ENCODE data around the gene CYP26C1.
A peak's percentile ranks its signal among the peaks of the same experiment; 100 is the strongest.

CYP26C1 gene

DNA sequence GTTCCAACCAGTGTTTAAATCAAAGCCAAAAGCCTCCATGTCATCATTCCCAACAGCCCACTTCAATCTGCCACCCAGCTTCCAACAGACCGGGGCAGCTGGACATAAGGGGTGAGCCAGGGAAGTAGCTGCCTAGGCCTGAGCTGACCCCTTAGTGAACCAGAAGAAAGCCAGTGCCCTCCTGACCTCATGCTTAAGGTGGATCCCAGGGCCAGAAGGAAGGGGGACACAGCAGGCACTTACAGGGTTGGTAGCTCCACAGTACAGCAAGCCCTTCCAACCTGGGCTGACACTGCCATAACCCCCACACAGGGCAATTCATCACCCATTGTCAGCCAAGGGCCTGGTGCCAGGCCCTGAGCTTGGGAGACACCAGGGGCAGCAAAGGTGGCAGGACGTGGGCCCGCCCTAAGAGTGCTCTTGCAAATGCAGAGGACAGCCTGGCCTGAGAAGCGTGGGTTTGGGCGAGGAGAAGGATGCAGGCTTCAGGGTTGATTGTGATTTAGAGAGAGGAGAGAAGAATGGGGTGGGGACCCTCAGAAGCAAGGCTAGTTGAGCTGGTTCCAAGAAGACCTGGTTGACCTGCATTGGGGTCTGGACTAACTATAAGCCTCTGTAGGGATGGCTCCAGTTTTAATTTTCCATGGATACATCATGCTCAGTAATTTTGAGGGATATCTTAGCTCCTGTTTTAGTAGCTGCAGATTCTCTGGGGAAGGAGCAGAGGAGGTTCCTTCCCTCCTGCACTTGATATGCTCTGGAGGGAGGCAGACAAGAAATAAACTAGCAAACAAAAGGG lies 10.0 kb downstream of the CYP26C1 start:
- no peak for TF ChIP-seq YY1 (IDR thresholded peaks at IDR 0.05; ENCODE audit: low read depth)
- TF ChIP-seq TAF1 (IDR thresholded peaks at IDR 0.05; ENCODE audit: low read depth): no peak
- no peak for TF ChIP-seq CREB1 (IDR thresholded peaks at IDR 0.05; ENCODE audit: low read depth)
- TF ChIP-seq CEBPB (IDR thresholded peaks at IDR 0.05): no peak
- no peak for TF ChIP-seq NFIC (IDR thresholded peaks at IDR 0.05)
- TF ChIP-seq, protein P1, sequence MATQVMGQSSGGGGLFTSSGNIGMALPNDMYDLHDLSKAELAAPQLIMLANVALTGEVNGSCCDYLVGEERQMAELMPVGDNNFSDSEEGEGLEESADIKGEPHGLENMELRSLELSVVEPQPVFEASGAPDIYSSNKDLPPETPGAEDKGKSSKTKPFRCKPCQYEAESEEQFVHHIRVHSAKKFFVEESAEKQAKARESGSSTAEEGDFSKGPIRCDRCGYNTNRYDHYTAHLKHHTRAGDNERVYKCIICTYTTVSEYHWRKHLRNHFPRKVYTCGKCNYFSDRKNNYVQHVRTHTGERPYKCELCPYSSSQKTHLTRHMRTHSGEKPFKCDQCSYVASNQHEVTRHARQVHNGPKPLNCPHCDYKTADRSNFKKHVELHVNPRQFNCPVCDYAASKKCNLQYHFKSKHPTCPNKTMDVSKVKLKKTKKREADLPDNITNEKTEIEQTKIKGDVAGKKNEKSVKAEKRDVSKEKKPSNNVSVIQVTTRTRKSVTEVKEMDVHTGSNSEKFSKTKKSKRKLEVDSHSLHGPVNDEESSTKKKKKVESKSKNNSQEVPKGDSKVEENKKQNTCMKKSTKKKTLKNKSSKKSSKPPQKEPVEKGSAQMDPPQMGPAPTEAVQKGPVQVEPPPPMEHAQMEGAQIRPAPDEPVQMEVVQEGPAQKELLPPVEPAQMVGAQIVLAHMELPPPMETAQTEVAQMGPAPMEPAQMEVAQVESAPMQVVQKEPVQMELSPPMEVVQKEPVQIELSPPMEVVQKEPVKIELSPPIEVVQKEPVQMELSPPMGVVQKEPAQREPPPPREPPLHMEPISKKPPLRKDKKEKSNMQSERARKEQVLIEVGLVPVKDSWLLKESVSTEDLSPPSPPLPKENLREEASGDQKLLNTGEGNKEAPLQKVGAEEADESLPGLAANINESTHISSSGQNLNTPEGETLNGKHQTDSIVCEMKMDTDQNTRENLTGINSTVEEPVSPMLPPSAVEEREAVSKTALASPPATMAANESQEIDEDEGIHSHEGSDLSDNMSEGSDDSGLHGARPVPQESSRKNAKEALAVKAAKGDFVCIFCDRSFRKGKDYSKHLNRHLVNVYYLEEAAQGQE (IDR thresholded peaks at IDR 0.05; ENCODE audit: low read depth): no peak
- TF ChIP-seq ZBTB7A (IDR thresholded peaks at IDR 0.05; ENCODE audit: low read depth): no peak
- no peak for TF ChIP-seq RAD21 (IDR thresholded peaks at IDR 0.05; ENCODE audit: low read depth)
- TF ChIP-seq, protein P2, sequence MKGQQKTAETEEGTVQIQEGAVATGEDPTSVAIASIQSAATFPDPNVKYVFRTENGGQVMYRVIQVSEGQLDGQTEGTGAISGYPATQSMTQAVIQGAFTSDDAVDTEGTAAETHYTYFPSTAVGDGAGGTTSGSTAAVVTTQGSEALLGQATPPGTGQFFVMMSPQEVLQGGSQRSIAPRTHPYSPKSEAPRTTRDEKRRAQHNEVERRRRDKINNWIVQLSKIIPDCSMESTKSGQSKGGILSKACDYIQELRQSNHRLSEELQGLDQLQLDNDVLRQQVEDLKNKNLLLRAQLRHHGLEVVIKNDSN (IDR thresholded peaks at IDR 0.05): no peak
- TF ChIP-seq TEAD4 (IDR thresholded peaks at IDR 0.05): no peak
- TF ChIP-seq, protein P3, sequence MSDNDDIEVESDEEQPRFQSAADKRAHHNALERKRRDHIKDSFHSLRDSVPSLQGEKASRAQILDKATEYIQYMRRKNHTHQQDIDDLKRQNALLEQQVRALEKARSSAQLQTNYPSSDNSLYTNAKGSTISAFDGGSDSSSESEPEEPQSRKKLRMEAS (IDR thresholded peaks at IDR 0.05): no peak
- no peak for TF ChIP-seq TCF12 (IDR thresholded peaks at IDR 0.05; ENCODE audit: low read depth)

DNA sequence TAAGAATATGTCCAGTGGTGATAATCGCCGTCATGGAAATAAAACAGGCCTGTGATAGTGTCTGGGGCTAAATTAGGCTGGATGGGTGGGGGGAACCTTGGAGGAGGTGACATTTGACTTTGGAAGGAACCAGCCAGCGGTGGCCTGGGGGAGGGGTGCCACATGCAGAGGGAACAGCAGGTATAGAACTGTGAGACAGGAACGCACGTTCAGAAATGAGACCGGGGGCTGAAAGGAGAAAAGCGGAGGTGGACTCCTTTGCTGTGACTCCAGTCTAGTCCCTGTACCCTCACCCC lies 10.5 kb downstream of the CYP26C1 start:
- TF ChIP-seq EGR1 (IDR thresholded peaks at IDR 0.05): no peak
- TF ChIP-seq, protein P1 (IDR thresholded peaks at IDR 0.05; ENCODE audit: low read depth): no peak
- TF ChIP-seq CEBPB (IDR thresholded peaks at IDR 0.05): no peak

DNA sequence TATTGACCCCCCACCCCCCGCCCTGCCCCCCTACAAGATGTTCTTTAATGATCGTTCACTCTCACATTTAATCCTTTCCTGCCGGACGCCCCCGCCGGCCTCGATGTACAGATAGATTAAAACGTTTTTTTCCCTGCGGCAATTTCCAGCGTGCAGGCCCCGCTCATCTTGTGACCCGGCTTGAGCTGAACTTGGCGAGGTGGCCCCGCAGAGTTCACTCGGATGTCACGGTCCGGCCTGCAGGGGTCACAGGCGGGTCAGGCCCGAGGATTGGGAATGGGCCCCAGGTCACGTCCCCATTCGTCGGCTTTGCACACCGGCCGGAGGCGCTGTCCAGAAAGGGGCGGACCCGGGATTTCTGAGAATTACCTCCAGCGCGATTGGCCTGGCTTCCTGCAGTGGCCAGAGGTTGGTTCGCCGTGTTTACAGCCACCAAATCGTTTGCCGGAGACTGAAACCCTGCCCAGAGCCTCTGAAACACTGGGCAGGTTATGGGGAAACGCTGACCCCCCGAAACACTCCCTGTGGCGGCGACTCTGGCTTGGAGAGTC lies 11.2 kb downstream of the CYP26C1 start:
- TF ChIP-seq EP300 (IDR thresholded peaks at IDR 0.05; ENCODE audit: borderline replicate concordance): no peak
- TF ChIP-seq, protein P1 (IDR thresholded peaks at IDR 0.05; ENCODE audit: low read depth): peak; percentile 69
- TF ChIP-seq ZBTB7A (IDR thresholded peaks at IDR 0.05; ENCODE audit: low read depth): peak; percentile 54; the same call in 1 of the 2 replicates
- no peak for TF ChIP-seq EGR1 (IDR thresholded peaks at IDR 0.05)
- TF ChIP-seq TAF1 (IDR thresholded peaks at IDR 0.05; ENCODE audit: low read depth): no peak
- TF ChIP-seq RAD21 (IDR thresholded peaks at IDR 0.05; ENCODE audit: low read depth): peak; percentile 18; the same call in 1 of the 2 replicates
- TF ChIP-seq, protein P3 (IDR thresholded peaks at IDR 0.05): peak; percentile 32; the same call in 1 of the 2 replicates
- no peak for TF ChIP-seq YY1 (IDR thresholded peaks at IDR 0.05; ENCODE audit: low read depth)

DNA sequence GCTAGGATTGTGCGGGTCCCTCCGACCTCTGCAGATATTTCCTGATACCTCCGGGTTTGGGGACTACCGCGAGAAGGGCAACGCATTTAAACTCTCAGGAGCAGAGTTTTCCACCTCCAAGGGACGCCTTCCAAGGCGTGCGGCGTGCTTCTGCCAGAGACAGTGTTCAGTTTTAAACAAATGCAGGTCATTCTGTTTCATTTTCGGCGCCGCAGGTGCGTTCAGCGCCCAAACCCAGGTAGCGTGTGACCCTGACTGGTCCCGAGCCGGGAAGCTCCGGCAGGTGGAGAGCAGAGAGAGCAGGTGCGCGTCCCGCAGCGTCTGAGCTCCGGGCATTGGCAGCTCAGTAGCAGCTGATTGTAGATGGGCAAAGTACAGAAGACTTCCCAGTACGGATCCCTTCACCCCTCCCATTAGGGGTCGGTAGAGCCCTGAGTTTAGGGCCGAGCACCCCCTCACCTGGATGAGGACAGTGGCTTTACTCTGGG lies 11.7 kb downstream of the CYP26C1 start:
- TF ChIP-seq TCF12 (IDR thresholded peaks at IDR 0.05; ENCODE audit: low read depth): no peak
- no peak for TF ChIP-seq EGR1 (IDR thresholded peaks at IDR 0.05)
- TF ChIP-seq, protein P3 (IDR thresholded peaks at IDR 0.05): no peak
- TF ChIP-seq, protein P2 (IDR thresholded peaks at IDR 0.05): no peak
- no peak for TF ChIP-seq TAF1 (IDR thresholded peaks at IDR 0.05; ENCODE audit: low read depth)

All from Ishikawa (cell line).